Liver (tissue), 3 donors: Measurements from ENCODE around the gene FLYWCH2.

Experiments
- EGR1 ChIP-seq, 2 donors: IDR thresholded peaks; 2 replicates each; pipeline ENCODE4 v1.6.1; 2016 to 2018; ENCODE audit warnings: antibody characterized with exemption in 2 of 2, low read depth in 2 of 2
- FOXA1 ChIP-seq: IDR thresholded peaks from 2 replicates; pipeline ENCODE4 v1.6.1; 2016; ENCODE audit warnings: antibody characterized with exemption
- GABPA ChIP-seq, 2 donors: IDR thresholded peaks in 1 of 2; conservative IDR thresholded peaks in 1 of 2; 2 replicates each; pipeline ENCODE4 v1.6.1; 2016; ENCODE audit warnings: antibody characterized with exemption in 2 of 2, mild to moderate bottlenecking in 1 of 2, moderate library complexity in 1 of 2
- HNF4A ChIP-seq, 2 donors: conservative IDR thresholded peaks; 2 replicates each; pipeline ENCODE4 v1.6.1; 2016; ENCODE audit warnings: antibody characterized with exemption in 2 of 2, mild to moderate bottlenecking in 2 of 2
- NR2F2 ChIP-seq: IDR thresholded peaks from 2 replicates; pipeline ENCODE4 v1.6.1; 2016; ENCODE audit warnings: antibody characterized with exemption
- RAD21 ChIP-seq, 2 donors: IDR thresholded peaks; 2 replicates each; pipeline ENCODE4 v1.6.1; 2016; ENCODE audit warnings: antibody characterized with exemption in 2 of 2, mild to moderate bottlenecking in 2 of 2
- RXRA ChIP-seq, 2 donors: IDR thresholded peaks; 2 replicates each; pipeline ENCODE4 v1.6.1; 2017 to 2018; ENCODE audit warnings: antibody characterized with exemption in 2 of 2, mild to moderate bottlenecking in 1 of 2
- SP1 ChIP-seq: IDR thresholded peaks from 2 replicates; pipeline ENCODE4 v1.6.1; 2018; ENCODE audit warnings: antibody characterized with exemption, mild to moderate bottlenecking
- TAF1 ChIP-seq: conservative IDR thresholded peaks from 2 replicates; pipeline ENCODE4 v1.6.1; 2016; ENCODE audit warnings: antibody characterized with exemption, mild to moderate bottlenecking
- TF ChIP-seq, protein P1 (sequence below): fragments of 150-350 bp; IDR thresholded peaks from 2 replicates; pipeline ENCODE4 v1.5.1; 2017; ENCODE audit warnings: improper control_type of control experiment, low read depth, low read length; ENCODE audit not compliant: missing input control
- TF ChIP-seq, protein P2 (sequence below): IDR thresholded peaks from 2 replicates; pipeline ENCODE4 v1.6.1; 2016; ENCODE audit warnings: antibody characterized with exemption, mild to moderate bottlenecking
- TF ChIP-seq, protein P3 (sequence below): IDR thresholded peaks from 2 replicates; pipeline ENCODE4 v1.6.1; 2016; ENCODE audit warnings: antibody characterized with exemption
- TF ChIP-seq, protein P4 (sequence below): IDR thresholded peaks from 2 replicates; pipeline ENCODE4 v1.6.1; 2016; ENCODE audit warnings: antibody characterized with exemption
- donor health status: healthy.
- donor health status: healthy.

DNA sequence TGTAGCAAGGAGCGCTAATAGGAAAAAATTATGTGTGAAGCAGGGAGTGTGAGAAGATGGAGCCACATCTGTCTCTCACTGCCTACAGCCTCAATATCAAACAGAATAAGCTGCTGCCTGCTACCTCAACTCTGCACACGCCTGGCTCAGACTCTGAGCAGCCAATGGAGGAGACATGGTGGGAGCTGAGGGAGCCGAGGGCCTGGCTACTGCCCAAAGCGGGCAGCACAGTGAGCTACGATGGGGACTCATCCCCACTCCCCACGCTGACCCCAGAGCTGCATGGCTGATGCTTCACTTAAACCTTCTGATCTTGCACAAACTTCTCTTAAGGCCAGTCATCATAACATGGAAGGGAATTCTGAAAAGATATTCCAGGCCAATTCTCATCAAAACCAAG is 11.1 kb upstream of the FLYWCH2 start:
- TF ChIP-seq, protein P1, sequence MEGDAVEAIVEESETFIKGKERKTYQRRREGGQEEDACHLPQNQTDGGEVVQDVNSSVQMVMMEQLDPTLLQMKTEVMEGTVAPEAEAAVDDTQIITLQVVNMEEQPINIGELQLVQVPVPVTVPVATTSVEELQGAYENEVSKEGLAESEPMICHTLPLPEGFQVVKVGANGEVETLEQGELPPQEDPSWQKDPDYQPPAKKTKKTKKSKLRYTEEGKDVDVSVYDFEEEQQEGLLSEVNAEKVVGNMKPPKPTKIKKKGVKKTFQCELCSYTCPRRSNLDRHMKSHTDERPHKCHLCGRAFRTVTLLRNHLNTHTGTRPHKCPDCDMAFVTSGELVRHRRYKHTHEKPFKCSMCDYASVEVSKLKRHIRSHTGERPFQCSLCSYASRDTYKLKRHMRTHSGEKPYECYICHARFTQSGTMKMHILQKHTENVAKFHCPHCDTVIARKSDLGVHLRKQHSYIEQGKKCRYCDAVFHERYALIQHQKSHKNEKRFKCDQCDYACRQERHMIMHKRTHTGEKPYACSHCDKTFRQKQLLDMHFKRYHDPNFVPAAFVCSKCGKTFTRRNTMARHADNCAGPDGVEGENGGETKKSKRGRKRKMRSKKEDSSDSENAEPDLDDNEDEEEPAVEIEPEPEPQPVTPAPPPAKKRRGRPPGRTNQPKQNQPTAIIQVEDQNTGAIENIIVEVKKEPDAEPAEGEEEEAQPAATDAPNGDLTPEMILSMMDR: no peak
- TF ChIP-seq, protein P2, sequence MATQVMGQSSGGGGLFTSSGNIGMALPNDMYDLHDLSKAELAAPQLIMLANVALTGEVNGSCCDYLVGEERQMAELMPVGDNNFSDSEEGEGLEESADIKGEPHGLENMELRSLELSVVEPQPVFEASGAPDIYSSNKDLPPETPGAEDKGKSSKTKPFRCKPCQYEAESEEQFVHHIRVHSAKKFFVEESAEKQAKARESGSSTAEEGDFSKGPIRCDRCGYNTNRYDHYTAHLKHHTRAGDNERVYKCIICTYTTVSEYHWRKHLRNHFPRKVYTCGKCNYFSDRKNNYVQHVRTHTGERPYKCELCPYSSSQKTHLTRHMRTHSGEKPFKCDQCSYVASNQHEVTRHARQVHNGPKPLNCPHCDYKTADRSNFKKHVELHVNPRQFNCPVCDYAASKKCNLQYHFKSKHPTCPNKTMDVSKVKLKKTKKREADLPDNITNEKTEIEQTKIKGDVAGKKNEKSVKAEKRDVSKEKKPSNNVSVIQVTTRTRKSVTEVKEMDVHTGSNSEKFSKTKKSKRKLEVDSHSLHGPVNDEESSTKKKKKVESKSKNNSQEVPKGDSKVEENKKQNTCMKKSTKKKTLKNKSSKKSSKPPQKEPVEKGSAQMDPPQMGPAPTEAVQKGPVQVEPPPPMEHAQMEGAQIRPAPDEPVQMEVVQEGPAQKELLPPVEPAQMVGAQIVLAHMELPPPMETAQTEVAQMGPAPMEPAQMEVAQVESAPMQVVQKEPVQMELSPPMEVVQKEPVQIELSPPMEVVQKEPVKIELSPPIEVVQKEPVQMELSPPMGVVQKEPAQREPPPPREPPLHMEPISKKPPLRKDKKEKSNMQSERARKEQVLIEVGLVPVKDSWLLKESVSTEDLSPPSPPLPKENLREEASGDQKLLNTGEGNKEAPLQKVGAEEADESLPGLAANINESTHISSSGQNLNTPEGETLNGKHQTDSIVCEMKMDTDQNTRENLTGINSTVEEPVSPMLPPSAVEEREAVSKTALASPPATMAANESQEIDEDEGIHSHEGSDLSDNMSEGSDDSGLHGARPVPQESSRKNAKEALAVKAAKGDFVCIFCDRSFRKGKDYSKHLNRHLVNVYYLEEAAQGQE: no peak
- TF ChIP-seq, protein P3, sequence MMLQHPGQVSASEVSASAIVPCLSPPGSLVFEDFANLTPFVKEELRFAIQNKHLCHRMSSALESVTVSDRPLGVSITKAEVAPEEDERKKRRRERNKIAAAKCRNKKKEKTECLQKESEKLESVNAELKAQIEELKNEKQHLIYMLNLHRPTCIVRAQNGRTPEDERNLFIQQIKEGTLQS: no peak
- TF ChIP-seq, protein P4, sequence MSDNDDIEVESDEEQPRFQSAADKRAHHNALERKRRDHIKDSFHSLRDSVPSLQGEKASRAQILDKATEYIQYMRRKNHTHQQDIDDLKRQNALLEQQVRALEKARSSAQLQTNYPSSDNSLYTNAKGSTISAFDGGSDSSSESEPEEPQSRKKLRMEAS: no peak
- TF ChIP-seq TAF1: no peak
- TF ChIP-seq GABPA (IDR thresholded peaks at IDR 0.05 in 1 of 2, conservative IDR thresholded peaks at IDR 0.05 in 1 of 2): no peak
- no peak for TF ChIP-seq RAD21 (IDR thresholded peaks at IDR 0.05)
- TF ChIP-seq SP1: no peak
- no peak for TF ChIP-seq RXRA (IDR thresholded peaks at IDR 0.05)
- no peak for TF ChIP-seq NR2F2
- no peak for TF ChIP-seq HNF4A (conservative IDR thresholded peaks at IDR 0.05)
- TF ChIP-seq EGR1 (IDR thresholded peaks at IDR 0.05; ENCODE audit: low read depth in 2 of 2): no peak
- no peak for TF ChIP-seq FOXA1
